ENCODE results near the gene MYZAP.

Gene MYZAP

DNA sequence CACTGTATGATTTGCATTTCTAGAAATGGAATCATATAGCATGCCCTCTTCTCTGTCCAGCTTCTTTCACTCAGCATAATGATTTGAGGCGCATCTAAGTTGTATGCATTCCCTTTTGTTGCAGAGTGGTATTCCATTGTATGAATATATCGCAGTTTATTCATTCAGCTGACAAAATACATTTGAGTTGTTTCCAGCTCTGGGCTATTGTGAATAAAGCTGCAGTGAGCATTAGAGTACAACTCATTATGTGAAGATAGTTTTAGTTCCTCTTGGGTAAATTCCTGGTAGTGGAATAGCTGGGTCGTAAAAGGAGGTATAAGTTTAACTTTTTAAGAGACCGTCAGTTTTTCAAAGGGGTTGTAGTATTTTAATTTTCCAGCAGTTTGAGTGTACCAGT lies 76.3 kb downstream of the MYZAP start:
- no peak for DNase-seq (ENCODE audit: insufficient read length, low spot score)
- TF ChIP-seq SPI1 (IDR thresholded peaks at IDR 0.05; ENCODE audit: low read depth, low read length) (no peak), PAX5 (IDR thresholded peaks at IDR 0.05; ENCODE audit: insufficient read depth, low read length, severe bottlenecking) (no peak), POU2F2 (IDR thresholded peaks at IDR 0.05; ENCODE audit: low read depth, low read length) (no peak), TAF1 (IDR thresholded peaks at IDR 0.05; ENCODE audit: low read depth, low read length) (no peak), POLR2A (IDR thresholded peaks at IDR 0.05; ENCODE audit: low read depth, low read length) (no peak), POLR2AphosphoS5 (IDR thresholded peaks at IDR 0.05; ENCODE audit: low read depth, low read length) (no peak)
- no peak for FAIRE-seq

DNA sequence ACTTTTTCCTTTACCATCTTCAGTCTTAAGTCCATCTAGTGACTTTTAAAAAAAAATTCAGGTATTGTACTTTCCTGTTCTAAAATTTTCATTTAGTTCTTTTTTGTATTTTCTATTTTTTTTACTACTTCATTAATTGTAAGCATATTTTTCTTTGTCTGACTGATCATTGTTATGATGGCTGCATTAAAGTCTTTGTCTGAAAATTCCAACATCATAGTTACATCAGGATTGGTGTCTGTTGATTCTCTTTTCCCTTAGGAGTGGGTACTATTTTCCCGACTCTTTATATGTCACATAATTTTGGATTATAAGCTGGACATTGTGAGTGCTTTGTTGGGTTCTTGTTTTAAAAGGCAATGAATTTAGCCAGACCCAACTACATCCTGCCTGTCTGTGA lies 79.9 kb downstream of the MYZAP start:
- TF ChIP-seq POLR2AphosphoS5 (IDR thresholded peaks at IDR 0.05; ENCODE audit: low read depth, low read length) = no peak
- no peak for TF ChIP-seq POLR2A (IDR thresholded peaks at IDR 0.05; ENCODE audit: low read depth, low read length)
- no peak for TF ChIP-seq POU2F2 (IDR thresholded peaks at IDR 0.05; ENCODE audit: low read depth, low read length)
- no peak for TF ChIP-seq TAF1 (IDR thresholded peaks at IDR 0.05; ENCODE audit: low read depth, low read length)
- TF ChIP-seq SPI1 (IDR thresholded peaks at IDR 0.05; ENCODE audit: low read depth, low read length) = no peak
- no peak for TF ChIP-seq PAX5 (IDR thresholded peaks at IDR 0.05; ENCODE audit: insufficient read depth, low read length, severe bottlenecking)
- no peak for FAIRE-seq
- no peak for DNase-seq (ENCODE audit: insufficient read length, low spot score)

DNA sequence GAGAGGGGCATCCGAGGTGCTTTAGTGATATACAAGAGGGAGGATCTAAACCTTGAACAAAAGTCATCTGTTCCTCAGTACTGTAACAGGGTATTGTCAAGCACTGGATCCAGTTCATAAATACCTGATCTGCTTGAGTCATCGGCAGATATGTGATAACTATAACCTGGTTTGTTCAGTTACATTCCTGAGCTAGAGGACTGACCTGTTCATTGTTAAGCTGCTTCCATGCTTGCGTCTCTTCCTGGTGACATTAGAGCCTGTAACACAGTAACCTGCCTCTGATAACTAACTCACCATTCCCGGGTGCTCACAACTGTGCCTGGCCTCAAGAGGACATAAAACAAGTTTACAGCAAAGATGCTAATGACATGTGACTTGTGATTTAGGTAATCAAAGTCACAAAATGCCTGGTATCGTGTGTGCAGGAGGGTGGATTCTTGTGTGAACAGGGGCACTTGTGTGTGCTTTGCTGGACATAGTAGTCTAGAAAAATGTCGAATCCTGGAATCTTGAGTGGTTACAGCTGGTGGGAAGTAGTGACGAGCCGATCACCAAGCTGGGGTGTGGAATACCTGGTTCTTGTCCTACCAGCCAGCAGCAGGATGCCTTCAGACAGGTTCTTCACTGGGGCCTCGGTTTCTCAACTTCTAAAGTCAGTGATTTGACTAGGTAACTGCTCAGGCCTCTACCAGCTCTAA lies 83.9 kb downstream of the MYZAP start:
- FAIRE-seq (no peak), DNase-seq (ENCODE audit: insufficient read length, low spot score) (no peak)
- no peak for TF ChIP-seq PAX5 (IDR thresholded peaks at IDR 0.05; ENCODE audit: insufficient read depth, low read length, severe bottlenecking)
- TF ChIP-seq TAF1 (IDR thresholded peaks at IDR 0.05; ENCODE audit: low read depth, low read length) = no peak
- no peak for TF ChIP-seq POU2F2 (IDR thresholded peaks at IDR 0.05; ENCODE audit: low read depth, low read length)
- no peak for TF ChIP-seq SPI1 (IDR thresholded peaks at IDR 0.05; ENCODE audit: low read depth, low read length)
- no peak for TF ChIP-seq POLR2AphosphoS5 (IDR thresholded peaks at IDR 0.05; ENCODE audit: low read depth, low read length)
- TF ChIP-seq POLR2A (IDR thresholded peaks at IDR 0.05; ENCODE audit: low read depth, low read length) = no peak

DNA sequence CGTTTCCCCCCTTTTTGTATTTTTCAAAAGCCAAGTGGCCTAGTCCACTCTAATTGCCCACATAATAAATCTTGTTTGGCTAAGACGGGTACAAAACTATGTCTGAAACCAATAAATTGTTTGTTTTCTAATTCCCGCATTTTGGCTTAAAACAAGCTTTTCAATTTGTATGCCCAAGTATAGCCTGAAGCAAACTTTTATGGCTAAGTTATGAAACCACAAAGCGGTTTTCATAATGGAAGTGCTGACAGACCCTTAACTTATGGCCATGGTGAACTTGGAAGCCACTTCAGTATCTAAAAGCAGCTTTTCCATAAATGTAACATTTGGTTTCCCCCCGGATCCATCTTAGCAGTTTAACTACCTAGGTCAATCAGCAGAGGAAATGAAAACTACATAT lies 84.9 kb downstream of the MYZAP start:
- no peak for DNase-seq (ENCODE audit: insufficient read length, low spot score)
- no peak for FAIRE-seq
- TF ChIP-seq POU2F2 (IDR thresholded peaks at IDR 0.05; ENCODE audit: low read depth, low read length) (no peak), TAF1 (IDR thresholded peaks at IDR 0.05; ENCODE audit: low read depth, low read length) (no peak), PAX5 (IDR thresholded peaks at IDR 0.05; ENCODE audit: insufficient read depth, low read length, severe bottlenecking) (no peak), SPI1 (IDR thresholded peaks at IDR 0.05; ENCODE audit: low read depth, low read length) (no peak), POLR2A (IDR thresholded peaks at IDR 0.05; ENCODE audit: low read depth, low read length) (no peak), POLR2AphosphoS5 (IDR thresholded peaks at IDR 0.05; ENCODE audit: low read depth, low read length) (no peak)

- FAIRE-seq (no peak), DNase-seq (ENCODE audit: insufficient read length, low spot score) (no peak)
- no peak for TF ChIP-seq POLR2AphosphoS5 (IDR thresholded peaks at IDR 0.05; ENCODE audit: low read depth, low read length)
- no peak for TF ChIP-seq POLR2A (IDR thresholded peaks at IDR 0.05; ENCODE audit: low read depth, low read length)
- TF ChIP-seq TAF1 (IDR thresholded peaks at IDR 0.05; ENCODE audit: low read depth, low read length) = no peak
- no peak for TF ChIP-seq PAX5 (IDR thresholded peaks at IDR 0.05; ENCODE audit: insufficient read depth, low read length, severe bottlenecking)
- no peak for TF ChIP-seq SPI1 (IDR thresholded peaks at IDR 0.05; ENCODE audit: low read depth, low read length)
- no peak for TF ChIP-seq POU2F2 (IDR thresholded peaks at IDR 0.05; ENCODE audit: low read depth, low read length)
Observed at GRCh38 chr15:57677204-57677603, 85.5 kb downstream of the MYZAP start.

DNA sequence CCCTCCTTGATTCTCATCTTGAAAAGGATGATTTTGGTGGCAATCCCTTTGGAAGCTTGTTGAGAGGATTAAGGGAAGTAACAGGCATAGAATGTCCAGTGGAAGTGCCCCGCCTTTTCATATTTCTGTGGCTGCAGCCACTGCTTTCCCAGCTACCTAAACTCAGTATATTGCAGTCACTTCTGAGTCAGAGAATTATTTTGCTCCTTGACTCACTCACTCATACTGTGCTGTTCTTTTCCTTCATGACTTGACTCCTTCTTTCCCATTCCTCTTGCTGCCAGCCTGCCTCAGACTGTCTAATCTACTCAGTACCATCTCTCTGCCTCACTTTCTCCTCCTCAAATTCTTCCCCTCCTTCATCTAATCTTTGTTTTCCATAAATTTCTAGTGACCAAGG lies 88.3 kb downstream of the MYZAP start:
- no peak for DNase-seq (ENCODE audit: insufficient read length, low spot score)
- TF ChIP-seq TAF1 (IDR thresholded peaks at IDR 0.05; ENCODE audit: low read depth, low read length) = no peak
- no peak for TF ChIP-seq SPI1 (IDR thresholded peaks at IDR 0.05; ENCODE audit: low read depth, low read length)
- TF ChIP-seq PAX5 (IDR thresholded peaks at IDR 0.05; ENCODE audit: insufficient read depth, low read length, severe bottlenecking) = no peak
- TF ChIP-seq POLR2AphosphoS5 (IDR thresholded peaks at IDR 0.05; ENCODE audit: low read depth, low read length) = no peak
- no peak for TF ChIP-seq POLR2A (IDR thresholded peaks at IDR 0.05; ENCODE audit: low read depth, low read length)
- TF ChIP-seq POU2F2 (IDR thresholded peaks at IDR 0.05; ENCODE audit: low read depth, low read length) = no peak
- FAIRE-seq = no peak

- no peak for FAIRE-seq
- no peak for TF ChIP-seq POLR2A (IDR thresholded peaks at IDR 0.05; ENCODE audit: low read depth, low read length)
- TF ChIP-seq POLR2AphosphoS5 (IDR thresholded peaks at IDR 0.05; ENCODE audit: low read depth, low read length) = no peak
- TF ChIP-seq POU2F2 (IDR thresholded peaks at IDR 0.05; ENCODE audit: low read depth, low read length) = no peak
- TF ChIP-seq TAF1 (IDR thresholded peaks at IDR 0.05; ENCODE audit: low read depth, low read length) = no peak
- TF ChIP-seq SPI1 (IDR thresholded peaks at IDR 0.05; ENCODE audit: low read depth, low read length) = no peak
- no peak for DNase-seq (ENCODE audit: insufficient read length, low spot score)
Observed at GRCh38 chr15:57681011-57681410, 89.3 kb downstream of the MYZAP start.

- DNase-seq (ENCODE audit: insufficient read length, low spot score) (no peak), FAIRE-seq (no peak)
- no peak for TF ChIP-seq POU2F2 (IDR thresholded peaks at IDR 0.05; ENCODE audit: low read depth, low read length)
- no peak for TF ChIP-seq POLR2A (IDR thresholded peaks at IDR 0.05; ENCODE audit: low read depth, low read length)
- no peak for TF ChIP-seq TAF1 (IDR thresholded peaks at IDR 0.05; ENCODE audit: low read depth, low read length)
- TF ChIP-seq PAX5 (IDR thresholded peaks at IDR 0.05; ENCODE audit: insufficient read depth, low read length, severe bottlenecking) = no peak
- TF ChIP-seq POLR2AphosphoS5 (IDR thresholded peaks at IDR 0.05; ENCODE audit: low read depth, low read length) = no peak
- no peak for TF ChIP-seq SPI1 (IDR thresholded peaks at IDR 0.05; ENCODE audit: low read depth, low read length)
Observed at GRCh38 chr15:57683481-57683880, 91.8 kb downstream of the MYZAP start.

GRCh38 chr15:57684491-57685151 lies 92.9 kb downstream of the MYZAP start:
- TF ChIP-seq PAX5 (IDR thresholded peaks at IDR 0.05; ENCODE audit: insufficient read depth, low read length, severe bottlenecking) (no peak), POLR2A (IDR thresholded peaks at IDR 0.05; ENCODE audit: low read depth, low read length) (no peak), SPI1 (IDR thresholded peaks at IDR 0.05; ENCODE audit: low read depth, low read length) (no peak), POU2F2 (IDR thresholded peaks at IDR 0.05; ENCODE audit: low read depth, low read length) (no peak), TAF1 (IDR thresholded peaks at IDR 0.05; ENCODE audit: low read depth, low read length) (no peak)
- FAIRE-seq (no peak), DNase-seq (ENCODE audit: insufficient read length, low spot score) (no peak)

Measured in GM12891 (cell line).